Natural killer cell treated with Interleukin-12 subunit alpha and Interleukin-12 subunit beta and Interleukin-15 and Interleukin-18, amount 100 ng/mL, for 72 hours (primary cell): ENCODE data around the gene ZGRF1. TPM values are rescaled to one million over a fixed set of nuclear protein-coding genes. Genes with fewer than 3 reads are reported as not detected.
"Not testable (repeated sequence)": the region's sequence is repeated elsewhere in the genome, so short reads cannot be mapped to it uniquely, and the experiment has no call there.

ENCODE experiments used
- ATAC-seq, 2 donors: fragments of 150-1000 bp; cut with Tn5 transposase in 1 of 2; sonication (Bioruptor Pico), chemical (Tn5 transposase) in 1 of 2; 2 replicates each; pipeline ENCODE4 v1.10.0; 2021
- DNase-seq: peaks from one replicate; pipeline ENCODE4 v3.0.0; 2022; ENCODE audit warnings: low spot score
- H3K27ac Mint-ChIP-seq, 2 donors: 1 replicate in 1 of 2; 2 replicates in 1 of 2; pipeline ENCODE4 v1.8.0; 2022; ENCODE audit warnings: mixed read lengths in 2 of 2, mild to moderate bottlenecking in 1 of 2, moderate library complexity in 1 of 2
- H3K27me3 Mint-ChIP-seq, 2 donors: 1 replicate in 1 of 2; 2 replicates in 1 of 2; pipeline ENCODE4 v1.8.0; 2022; ENCODE audit warnings: mixed read lengths in 2 of 2
- H3K36me3 Mint-ChIP-seq: one replicate; pipeline ENCODE4 v1.8.0; 2022; ENCODE audit warnings: mixed read lengths
- H3K4me1 Mint-ChIP-seq, 2 donors: 1 replicate in 1 of 2; 2 replicates in 1 of 2; pipeline ENCODE4 v1.8.0; 2022; ENCODE audit warnings: low read depth in 2 of 2, mixed read lengths in 2 of 2, mild to moderate bottlenecking in 1 of 2
- H3K4me3 Mint-ChIP-seq: one replicate; pipeline ENCODE4 v1.8.0; 2022; ENCODE audit warnings: mixed read lengths
- H3K9me3 Mint-ChIP-seq: 2 replicates; pipeline ENCODE4 v1.8.0; 2022; ENCODE audit warnings: mixed read lengths
- total RNA-seq, 2 donors: library from RNA; stranded (reverse); gene quantifications; one replicate each; pipeline ENCODE4 v1.2.3, GENCODE V29; 2022

Gene ZGRF1
- total RNA-seq, 2 donors from 2014 or later: 22.1 to 57.0 TPM

DNA sequence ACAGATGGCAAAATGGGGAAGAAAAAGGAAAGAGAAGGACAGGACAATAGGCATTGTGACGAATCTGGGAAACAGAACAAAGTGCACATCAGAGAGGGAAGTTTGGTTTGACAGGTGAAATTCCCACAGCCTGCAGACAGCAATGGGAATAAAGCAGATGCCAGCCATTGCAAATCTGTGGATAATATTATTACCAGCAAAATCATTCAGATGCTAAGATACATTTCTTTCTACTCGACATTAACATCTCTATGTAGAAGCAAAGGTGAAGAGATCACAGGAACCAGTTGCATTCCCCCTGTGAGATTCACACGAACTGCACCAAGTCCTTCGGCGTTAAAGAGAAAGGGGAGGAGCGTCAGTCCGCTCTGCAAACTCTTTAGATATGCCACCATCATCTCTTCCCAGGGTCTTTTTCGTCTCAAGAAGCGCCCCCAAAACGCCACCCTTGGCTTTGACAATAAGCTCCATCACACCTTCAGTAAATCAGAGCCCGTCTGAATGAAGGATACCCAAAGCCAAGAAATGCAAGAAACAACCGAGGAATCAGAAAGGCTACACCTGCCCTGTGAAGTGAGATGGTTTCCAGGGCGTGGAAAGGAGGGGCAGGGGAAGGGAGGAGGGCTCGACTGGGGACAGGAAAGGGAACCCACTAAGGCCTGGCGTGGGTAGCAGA, 122.6 kb downstream of the ZGRF1 start:
- DNase-seq: no peak

DNA sequence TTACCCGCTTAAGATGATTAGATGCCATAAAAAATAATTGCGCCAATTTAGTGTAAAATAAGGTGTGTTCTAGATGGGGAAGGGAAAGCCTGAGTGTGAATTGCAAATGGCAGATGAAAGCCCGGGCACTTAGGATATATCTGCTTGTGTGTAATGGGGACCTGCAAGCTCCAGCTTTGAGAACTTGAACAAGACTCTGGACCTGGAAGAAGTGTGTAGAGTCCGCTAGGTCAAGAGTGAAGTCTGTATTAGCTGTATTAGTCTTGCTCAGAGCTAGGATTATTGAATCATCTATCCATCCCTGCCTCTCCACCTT, 124.9 kb downstream of the ZGRF1 start:
- ATAC-seq: no peak
- Mint-ChIP-seq H3K9me3 (no peaks in the 10 kb centered on the region), H3K4me3 (no peak overlapping the region), H3K27me3 (peaks cover 64 to 84% of the 10 kb centered on the region in 2 donors), H3K4me1 (peaks cover 31 to 34% of the 10 kb centered on the region in 2 donors), H3K27ac (no peak overlapping the region), H3K36me3 (peaks cover 10% of the 10 kb centered on the region)
- no peak for DNase-seq

More for the DNA sequence above, 122.6 kb downstream of the ZGRF1 start:
- H3K36me3 Mint-ChIP-seq: peaks cover 15% of the 10 kb centered on the region
- H3K27me3 Mint-ChIP-seq: peaks cover 70 to 89% of the 10 kb centered on the region in 2 donors
- H3K4me3 Mint-ChIP-seq: peak overlapping the region; percentile 91
- no peak overlapping the region for H3K27ac Mint-ChIP-seq
- no peaks in the 10 kb centered on the region for H3K9me3 Mint-ChIP-seq
- peaks cover 39 to 45% of the 10 kb centered on the region in 2 donors for H3K4me1 Mint-ChIP-seq
- no peak for ATAC-seq

DNA sequence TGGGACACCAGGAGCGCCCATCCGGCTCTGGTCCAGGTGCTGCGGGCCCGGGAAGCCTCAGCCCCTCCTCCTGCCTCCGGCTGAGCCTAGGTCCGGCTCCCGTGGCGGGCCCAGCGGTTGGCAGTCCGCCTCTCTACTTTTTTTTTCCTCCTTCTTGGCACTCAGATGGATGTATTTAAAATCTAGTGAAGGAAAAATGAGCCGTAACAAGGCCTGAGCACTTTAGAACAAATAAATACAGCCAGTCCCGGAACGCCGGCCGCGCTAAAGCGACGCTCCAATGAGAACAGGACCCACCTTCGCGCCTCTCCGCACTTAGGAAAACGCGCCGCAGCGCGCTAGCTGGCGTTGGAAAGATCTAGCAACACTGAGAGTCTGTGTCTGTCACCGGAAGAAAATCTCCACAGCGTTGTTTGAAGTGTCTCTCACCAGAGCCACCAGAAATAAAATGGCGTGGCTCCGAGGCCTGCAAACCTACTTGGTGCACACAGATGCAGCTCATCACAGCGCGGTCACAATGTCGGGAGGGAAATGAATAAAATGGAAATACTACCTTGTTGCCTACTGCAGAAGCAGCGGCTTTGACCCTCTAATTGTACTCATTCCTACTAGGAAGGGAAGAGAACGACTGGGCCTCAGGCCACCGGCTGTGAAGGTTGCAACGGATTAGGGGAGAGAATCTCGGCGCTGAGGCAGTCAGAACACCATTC, 125.5 kb downstream of the ZGRF1 start:
- Mint-ChIP-seq H3K27ac (no peak overlapping the region), H3K4me3 (no peak overlapping the region), H3K9me3 (no peaks in the 10 kb centered on the region), H3K36me3 (peaks cover 10% of the 10 kb centered on the region), H3K4me1 (peaks cover 29 to 31% of the 10 kb centered on the region in 2 donors), H3K27me3 (peaks cover 64 to 84% of the 10 kb centered on the region in 2 donors)
- ATAC-seq (no peak), DNase-seq (no peak)

DNA sequence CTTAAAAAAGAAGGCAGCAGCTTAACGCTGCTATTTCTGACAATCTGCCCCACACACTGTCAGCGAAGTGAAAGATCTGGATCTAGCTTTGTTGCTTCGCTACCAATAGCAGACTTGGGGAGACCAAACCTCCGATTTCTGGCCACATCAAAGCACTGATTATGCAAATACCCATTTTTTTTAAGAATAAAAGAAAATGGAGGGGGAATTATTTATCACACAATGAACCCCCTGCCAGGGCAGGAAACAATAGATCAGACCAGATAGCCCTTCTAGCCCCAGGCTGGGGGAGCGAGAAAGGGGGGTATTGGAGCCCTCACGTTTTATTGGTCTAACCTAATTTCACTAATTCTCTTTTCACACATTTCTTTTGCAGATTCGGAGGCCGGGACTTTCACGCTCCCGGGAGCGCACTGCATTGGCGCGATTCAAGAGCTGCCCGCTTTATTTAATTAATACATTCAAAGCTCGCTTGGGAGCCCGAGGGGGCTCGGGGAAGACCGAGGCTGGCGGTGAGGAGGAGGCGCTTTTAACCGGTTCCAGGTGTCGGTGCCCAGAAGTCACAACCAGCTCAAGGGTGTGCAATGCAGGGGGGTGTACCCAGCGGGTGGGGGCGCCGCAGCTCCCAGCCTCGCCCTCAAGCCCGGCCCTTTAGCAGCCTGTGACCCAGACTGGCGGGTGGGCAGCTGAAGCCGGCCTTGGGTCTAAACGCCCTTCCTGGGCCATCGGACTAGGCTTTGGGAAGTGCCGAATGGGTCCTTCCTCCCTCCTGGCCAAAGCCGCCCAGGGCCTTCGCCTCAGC, 126.2 kb downstream of the ZGRF1 start:
- Mint-ChIP-seq H3K27me3 (peaks cover 64 to 83% of the 10 kb centered on the region in 2 donors), H3K27ac (no peak overlapping the region), H3K4me1 (peaks cover 26 to 28% of the 10 kb centered on the region in 2 donors), H3K36me3 (peaks cover 10% of the 10 kb centered on the region), H3K9me3 (no peaks in the 10 kb centered on the region), H3K4me3 (no peak overlapping the region)
- ATAC-seq (no peak), DNase-seq (no peak)

DNA sequence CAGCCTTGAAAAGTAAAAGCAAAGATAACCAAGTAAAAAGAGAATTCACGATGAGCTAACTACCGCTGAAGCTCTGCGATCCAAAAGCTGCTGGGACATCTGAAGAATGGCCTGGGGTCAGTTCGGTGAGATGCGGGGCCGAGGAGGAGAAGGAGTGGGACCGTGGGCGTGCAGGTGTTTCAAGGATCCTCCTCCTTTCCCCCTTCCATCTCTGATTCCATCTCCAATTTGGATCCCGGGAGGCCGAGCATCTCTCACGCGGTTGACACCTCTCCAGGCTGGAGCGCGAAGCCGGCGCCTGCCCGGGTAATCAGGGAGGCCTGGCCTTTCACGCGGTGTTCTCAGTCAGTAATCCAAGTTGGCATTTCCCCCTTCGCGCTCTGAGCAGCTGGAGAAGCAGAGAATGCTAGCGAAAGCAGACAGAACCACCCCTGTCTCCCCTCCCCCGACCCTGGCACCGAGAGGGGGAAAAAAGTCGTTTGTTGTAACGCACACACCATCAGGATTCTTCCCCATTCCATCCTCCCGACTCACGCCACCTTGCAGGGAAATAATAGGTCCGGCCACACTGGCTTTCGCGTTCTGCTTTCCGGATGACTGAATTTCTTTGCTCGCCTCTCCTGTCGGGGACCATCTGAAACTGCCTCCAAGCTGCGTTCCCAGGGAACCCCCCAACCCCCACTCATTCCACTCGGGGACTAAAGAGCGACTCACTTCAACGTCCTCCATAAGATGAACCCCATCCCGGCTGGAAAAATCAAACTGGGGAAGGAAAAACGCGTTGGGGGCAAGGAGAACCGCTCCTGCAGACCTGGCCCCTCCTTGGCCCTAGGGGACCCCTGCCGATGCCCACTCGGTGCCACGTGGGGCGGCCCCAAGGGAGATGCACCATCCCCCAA, 127.2 kb downstream of the ZGRF1 start:
- Mint-ChIP-seq H3K9me3 (no peaks in the 10 kb centered on the region), H3K27me3 (peaks cover 61 to 85% of the 10 kb centered on the region in 2 donors), H3K27ac (no peak overlapping the region), H3K4me3 (peak overlapping the region; percentile 30), H3K4me1 (peaks cover 22 to 23% of the 10 kb centered on the region in 2 donors), H3K36me3 (peaks cover 10% of the 10 kb centered on the region)
- DNase-seq (no peak), ATAC-seq (no peak)

DNA sequence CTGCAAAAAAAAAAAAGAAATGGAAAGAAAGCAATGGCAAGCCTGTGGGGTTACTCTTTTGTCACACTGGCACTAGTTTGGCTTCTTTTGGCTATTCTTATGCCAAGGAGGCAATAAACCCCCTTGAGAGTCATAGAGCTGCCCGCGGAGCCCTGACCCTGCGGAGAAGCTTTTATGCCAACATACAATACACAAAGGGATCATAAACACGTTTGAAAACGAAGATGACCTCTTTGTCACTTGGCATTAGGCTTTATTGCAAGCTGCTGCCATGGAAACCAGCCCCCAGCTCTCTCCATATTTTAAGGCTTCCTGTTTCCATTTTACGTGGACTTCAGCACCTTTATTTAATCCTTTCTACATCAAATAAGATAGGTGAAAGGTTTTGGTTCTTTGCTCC, 128.4 kb downstream of the ZGRF1 start:
- H3K36me3 Mint-ChIP-seq: peaks cover 10% of the 10 kb centered on the region
- H3K9me3 Mint-ChIP-seq: no peaks in the 10 kb centered on the region
- H3K4me1 Mint-ChIP-seq: peaks cover 14 to 17% of the 10 kb centered on the region in 2 donors
- DNase-seq (no peak), ATAC-seq (no peak)
- H3K4me3 Mint-ChIP-seq: no peak overlapping the region
- no peak overlapping the region for H3K27ac Mint-ChIP-seq
- peaks cover 56 to 81% of the 10 kb centered on the region in 2 donors for H3K27me3 Mint-ChIP-seq

DNA sequence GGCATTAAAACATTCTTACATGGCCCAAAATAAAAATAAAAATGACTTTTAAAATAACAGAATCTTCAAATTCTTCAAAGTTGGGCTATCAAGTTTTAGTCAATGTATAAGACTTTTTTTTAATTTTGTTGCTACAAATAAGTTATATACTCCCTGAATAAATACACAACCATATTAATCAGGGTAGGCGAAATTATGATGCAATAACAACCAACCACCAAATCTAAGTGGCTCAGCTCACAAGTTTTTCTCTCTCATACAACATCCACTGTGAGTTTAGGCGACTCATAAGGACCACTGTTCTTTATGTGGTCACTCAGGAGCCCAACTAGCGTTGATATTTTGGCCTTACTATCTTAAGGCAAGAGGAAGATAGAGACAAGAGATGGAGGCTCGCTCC, 131.9 kb downstream of the ZGRF1 start:
- H3K27me3 Mint-ChIP-seq: peaks cover 50 to 73% of the 10 kb centered on the region in 2 donors
- H3K9me3 Mint-ChIP-seq: no peaks in the 10 kb centered on the region
- DNase-seq: no peak
- ATAC-seq: no peak
- H3K36me3 Mint-ChIP-seq: no peaks in the 10 kb centered on the region
- H3K4me3 Mint-ChIP-seq: no peak overlapping the region
- no peak overlapping the region for H3K27ac Mint-ChIP-seq
- H3K4me1 Mint-ChIP-seq: peaks cover 11 to 14% of the 10 kb centered on the region in 2 donors

DNA sequence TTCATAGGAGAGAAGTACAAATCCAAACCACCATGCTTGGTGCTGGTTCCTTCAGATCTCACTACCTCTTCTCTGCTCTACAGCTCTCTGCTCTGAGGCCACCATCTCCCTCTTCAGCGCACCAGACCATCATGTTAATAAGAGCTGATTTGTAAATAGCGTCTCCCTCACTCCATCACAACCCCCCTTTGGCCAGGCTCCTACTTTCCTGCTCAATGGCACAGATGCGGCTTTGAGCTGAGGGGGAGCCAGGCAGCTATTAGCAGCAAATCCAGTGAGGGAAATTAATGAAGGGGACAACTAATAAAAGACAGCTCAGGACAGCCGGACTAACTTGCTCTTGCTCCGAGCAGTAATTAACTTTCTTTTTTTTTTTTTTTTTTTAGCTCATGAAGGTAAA, 133.8 kb downstream of the ZGRF1 start:
- no peaks in the 10 kb centered on the region for H3K9me3 Mint-ChIP-seq
- DNase-seq (no peak), ATAC-seq (no peak)
- H3K36me3 Mint-ChIP-seq: no peaks in the 10 kb centered on the region
- H3K4me3 Mint-ChIP-seq: no peak overlapping the region
- no peaks in the 10 kb centered on the region for H3K4me1 Mint-ChIP-seq
- H3K27me3 Mint-ChIP-seq: peaks cover 38 to 61% of the 10 kb centered on the region in 2 donors
- H3K27ac Mint-ChIP-seq: no peak overlapping the region

DNA sequence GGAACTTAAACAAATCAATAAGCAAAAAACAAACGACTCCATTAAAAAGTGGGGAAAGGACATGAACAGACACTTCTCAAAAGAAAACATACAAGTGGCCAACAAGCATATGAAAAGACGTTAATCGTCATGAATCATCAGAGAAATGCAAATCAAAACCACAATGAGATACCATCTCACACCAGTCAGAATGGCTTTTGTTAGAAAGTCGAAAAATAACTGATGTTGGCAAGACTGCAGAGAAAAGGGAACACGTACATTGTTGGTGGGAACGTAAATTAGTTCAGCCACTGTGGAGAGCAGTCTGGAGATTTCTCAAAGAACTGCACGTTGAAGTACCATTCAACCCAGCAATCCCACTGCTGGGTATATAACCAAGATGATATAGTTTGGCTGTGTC, 144.4 kb downstream of the ZGRF1 start:
- Mint-ChIP-seq H3K4me3 (no peak overlapping the region), H3K27me3 (peaks cover 10 to 32% of the 10 kb centered on the region in 2 donors), H3K36me3 (peaks cover 13% of the 10 kb centered on the region), H3K27ac (no peak overlapping the region), H3K9me3 (peaks cover 15% of the 10 kb centered on the region), H3K4me1 (no peaks in the 10 kb centered on the region)
- DNase-seq: no peak
- ATAC-seq: no peak

DNA sequence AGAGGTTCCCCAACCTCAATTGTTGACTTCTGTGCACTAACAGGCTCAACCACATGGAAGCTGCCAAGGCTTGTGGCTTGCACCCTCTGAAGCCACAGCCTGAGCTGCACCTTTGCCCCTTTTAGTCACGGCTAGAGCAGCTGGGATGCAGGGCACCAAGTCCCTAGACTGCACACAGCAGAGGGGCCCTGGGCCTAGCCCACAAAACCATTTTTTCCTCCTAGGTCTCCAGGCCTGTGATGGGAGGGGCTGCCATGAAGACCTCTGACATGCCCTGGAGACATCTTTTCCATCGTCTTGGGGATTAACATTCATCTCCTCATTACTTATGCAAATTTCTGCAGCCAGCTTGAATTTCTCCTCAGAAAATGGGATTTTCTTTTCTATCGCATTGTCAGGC, 145.9 kb downstream of the ZGRF1 start:
- not testable (repeated sequence) for ATAC-seq
- peaks cover 12 to 38% of the 10 kb centered on the region in 2 donors for H3K27me3 Mint-ChIP-seq
- H3K9me3 Mint-ChIP-seq: peaks cover 19% of the 10 kb centered on the region

More for the DNA sequence above, 145.9 kb downstream of the ZGRF1 start:
- peaks cover 13% of the 10 kb centered on the region for H3K36me3 Mint-ChIP-seq
- not testable (repeated sequence) for DNase-seq, H3K4me3 Mint-ChIP-seq, H3K27ac Mint-ChIP-seq, H3K4me1 Mint-ChIP-seq

Other genes starting within 250 kb of the ZGRF1 start
- not detected for gene NEUROG2, start 120.7 kb downstream of the ZGRF1 start, total RNA-seq
- 10 to 100 TPM; 40.5 to 44.7 TPM for gene LARP7, start 234 bp upstream of the ZGRF1 start, total RNA-seq